ENCODE measurements around the gene AMER3.

GRCh38 chr2:130744287-130745117 is 10.8 kb upstream of the AMER3 start:
- no peak for TF ChIP-seq SUZ12 (IDR thresholded peaks at IDR 0.05; ENCODE audit: extremely low read depth, insufficient read depth, insufficient read length)
- TF ChIP-seq ZNF274 (IDR thresholded peaks at IDR 0.05; ENCODE audit: low read depth, low read length): no peak
- no peak for TF ChIP-seq YY1 (IDR thresholded peaks at IDR 0.05; ENCODE audit: insufficient read depth, insufficient read length)

All from NT2/D1 (cell line).